Measurements from ENCODE around the gene S100A4. TPM values are rescaled to one million over a fixed set of nuclear protein-coding genes. Genes with fewer than 3 reads are reported as not detected.

S100A4 gene
- total RNA-seq, 1 donor from 2014 or later: 375 TPM

- Histone ChIP-seq H3K4me3 (no peak overlapping the region), H3K36me3 (peaks cover 0 to 4% of the 10 kb centered on the region in 2 donors), H3K4me1 (peaks cover 79% of the 10 kb centered on the region), H3K27me3 (no peaks in the 10 kb centered on the region), H3K9me3 (no peaks in the 10 kb centered on the region), H3K27ac (peak overlapping the region; percentile 100)
- DNase-seq (ENCODE audit: extremely low spot score in 2 of 2): no peak
- intact Hi-C loops (cut with DNase I): no loop called here
- TF ChIP-seq POLR2AphosphoS5 (IDR thresholded peaks at IDR 0.05; ENCODE audit: insufficient read depth in 1 of 2, low read depth in 1 of 2) (no peak), POLR2A (IDR thresholded peaks at IDR 0.05) (no peak), CTCF (IDR thresholded peaks at IDR 0.05) (no peak)
Measured at GRCh38 chr1:153537376-153537730, 8.3 kb downstream of the S100A4 start.

GRCh38 chr1:153536671-153537375 lies 8.8 kb downstream of the S100A4 start:
- Histone ChIP-seq H3K4me3 (peak overlapping the region; percentile 96 to 99), H3K27ac (peak overlapping the region; percentile 100), H3K27me3 (no peaks in the 10 kb centered on the region), H3K36me3 (peaks cover 0 to 4% of the 10 kb centered on the region in 2 donors), H3K4me1 (peaks cover 79% of the 10 kb centered on the region), H3K9me3 (no peaks in the 10 kb centered on the region)
- TF ChIP-seq CTCF (IDR thresholded peaks at IDR 0.05) (no peak), POLR2A (IDR thresholded peaks at IDR 0.05) (no peak), POLR2AphosphoS5 (IDR thresholded peaks at IDR 0.05; ENCODE audit: insufficient read depth in 1 of 2, low read depth in 1 of 2) (no peak)
- intact Hi-C loops (cut with DNase I): no loop called here
- DNase-seq (ENCODE audit: extremely low spot score in 2 of 2): peak; percentile 87 to 93

- no peaks in the 10 kb centered on the region for H3K27me3 ChIP-seq
- H3K27ac ChIP-seq: peak overlapping the region; percentile 100
- no peaks in the 10 kb centered on the region for H3K9me3 ChIP-seq
- DNase-seq (ENCODE audit: extremely low spot score in 2 of 2): no peak
- H3K4me1 ChIP-seq: peaks cover 79% of the 10 kb centered on the region
- H3K4me3 ChIP-seq: peak overlapping the region; percentile 96 to 99
- no peak for TF ChIP-seq CTCF (IDR thresholded peaks at IDR 0.05)
- TF ChIP-seq POLR2AphosphoS5 (IDR thresholded peaks at IDR 0.05; ENCODE audit: insufficient read depth in 1 of 2, low read depth in 1 of 2): peak in 1 of 2 donors; percentile 98
- peak in 1 of 2 donors; percentile 86 for TF ChIP-seq POLR2A (IDR thresholded peaks at IDR 0.05)
- H3K36me3 ChIP-seq: peaks cover 0 to 4% of the 10 kb centered on the region in 2 donors
- intact Hi-C loops (cut with DNase I): no loop called here
Measured at GRCh38 chr1:153536012-153536670, 9.5 kb downstream of the S100A4 start.

- Histone ChIP-seq H3K4me3 (peak within 1 kb of the TSS; percentile 96 to 99), H3K4me1 (peaks cover 72% of the 10 kb centered on the region), H3K27ac (peak within 1 kb of the TSS; percentile 100), H3K27me3 (no peaks in the 10 kb centered on the region), H3K9me3 (no peaks in the 10 kb centered on the region), H3K36me3 (peaks cover 0 to 4% of the 10 kb centered on the region in 2 donors)
- intact Hi-C loops (cut with DNase I): no loop called here
- TF ChIP-seq POLR2AphosphoS5 (IDR thresholded peaks at IDR 0.05; ENCODE audit: insufficient read depth in 1 of 2, low read depth in 1 of 2) (peak in 1 of 2 donors; percentile 3), POLR2A (IDR thresholded peaks at IDR 0.05) (peak in 1 of 2 donors; percentile 27), CTCF (IDR thresholded peaks at IDR 0.05) (peak in 1 of 3 experiments; percentile 6)
- peak in 1 of 2 donors; percentile 96 for DNase-seq (ENCODE audit: extremely low spot score in 2 of 2)
Measured at GRCh38 chr1:153535242-153536011, 10.2 kb downstream of the S100A4 start, which contains the start of gene S100A6. Gene S100A6, minus strand, starts transcription at chr1:153535991. Its CDS starts 652 bp downstream, at chr1:153535339.

All from vagina (tissue), 2 donors.